Esophagus muscularis mucosa (tissue), 3 donors: ENCODE data around the gene RSRC1.

Experiments used
- CTCF ChIP-seq, 3 experiments: fragments of 200-600 bp in 2 of 3; fragments of 450-650 bp in 1 of 3; sonication (generic) in 2 of 3; IDR thresholded peaks; one replicate each; pipeline ENCODE4 v1.5.1; 2017 to 2019; ENCODE audit warnings: antibody characterized with exemption in 3 of 3, mild to moderate bottlenecking in 2 of 3, moderate library complexity in 1 of 3
- POLR2A ChIP-seq: fragments of 450-650 bp; IDR thresholded peaks from one replicate; pipeline ENCODE4 v1.6.1; 2017; ENCODE audit warnings: antibody characterized with exemption, moderate library complexity, mild to moderate bottlenecking, low read depth

GRCh38 chr3:158333736-158334135 is 223.8 kb downstream of the RSRC1 start:
- TF ChIP-seq CTCF (IDR thresholded peaks at IDR 0.05) (no peak), POLR2A (no peak)
